HepG2 (cell line): ENCODE results near the gene CROCC. TPM values are rescaled to one million over a fixed set of nuclear protein-coding genes. Genes with fewer than 3 reads are reported as not detected.

Source experiments
- ATAC-seq: fragments of 200-7000 bp; cut with Tn5 transposase; 3 replicates; pipeline ENCODE4 v1.9.1; 2020; ENCODE audit warnings: mild to moderate bottlenecking, moderate library complexity
- BruUV-seq: library from RNA; stranded (reverse); fragments of 400-500 nt; replicated peaks from 2 replicates; lab custom pipeline; 2021; lab: Mats Ljungman, UMichigan
- CTCF ChIA-PET: fragments of 300-600 bp; formaldehyde crosslinking; extraction: SDS; loops from one replicate; lab custom pipeline; 2021; ENCODE audit warnings: low total read pairs, inconsistent platforms, low intra/inter-chr PET ratio; lab: Yijun Ruan, JAX
- POLR2A ChIA-PET: fragments of 350-600 bp; sonication (Branson Sonifier 250); formaldehyde crosslinking; loops from one replicate; lab custom pipeline; 2020; ENCODE audit warnings: antibody characterized with exemption, inconsistent platforms; lab: Yijun Ruan, JAX
- DNase-seq: peaks from one replicate; pipeline ENCODE4 v3.0.0-alpha.2; 2015; ENCODE audit warnings: low spot score
- FAIRE-seq: peaks from 3 replicates; lab custom pipeline; 2011; peaks lifted over from hg19 to GRCh38; lab: Jason Lieb, UNC
- H2AFZ ChIP-seq: one replicate; pipeline ENCODE4 v1.6.1; 2011; ENCODE audit warnings: low read length, inconsistent platforms
- H3K27ac ChIP-seq: fragments of 300-600 bp; 3 replicates; pipeline ENCODE4 v1.8.0; 2011; ENCODE audit warnings: mixed run types, mild to moderate bottlenecking, mixed read lengths, low read length, inconsistent platforms; ENCODE audit not compliant: insufficient read depth; ENCODE audit errors: extremely low read length
- H3K27me3 ChIP-seq, 2 experiments: fragments of 200-600 bp in 1 of 2; 2 replicates in 1 of 2; 3 replicates in 1 of 2; pipeline versions ENCODE4 v1.6.0 to v1.8.0; 2011; ENCODE audit warnings: low read length in 2 of 2, mild to moderate bottlenecking in 2 of 2, moderate library complexity in 2 of 2, inconsistent platforms in 1 of 2; ENCODE audit not compliant: insufficient read depth in 2 of 2, control insufficient read depth in 1 of 2
- H3K36me3 ChIP-seq, 2 experiments: fragments of 200-600 bp in 1 of 2; replicated peaks in 1 of 2; 2 replicates in 1 of 2; 3 replicates in 1 of 2; pipeline versions ENCODE4 v1.5.1 to v1.8.0; 2011; ENCODE audit warnings: low read length in 2 of 2, inconsistent platforms in 1 of 2; ENCODE audit not compliant: insufficient read depth in 2 of 2, control insufficient read depth in 1 of 2
- H3K4me1 ChIP-seq: 2 replicates; pipeline ENCODE4 v1.5.1; 2012; ENCODE audit warnings: low read length, inconsistent platforms; ENCODE audit not compliant: insufficient read depth
- H3K4me2 ChIP-seq: 2 replicates; pipeline ENCODE4 v1.6.0; 2011; ENCODE audit warnings: low read depth, low read length, inconsistent platforms
- H3K4me3 ChIP-seq, 3 experiments: fragments of 200-600 bp in 1 of 3; sonication (generic), shearing (Covaris generic) in 1 of 3; replicated peaks in 1 of 3; 2 replicates each; pipeline ENCODE4 v1.5.1; 2011 to 2016; ENCODE audit warnings: low read length in 3 of 3, inconsistent platforms in 2 of 3, low read depth in 2 of 3, mild to moderate bottlenecking in 2 of 3, control low read depth in 1 of 3, mixed read lengths in 1 of 3; ENCODE audit not compliant: insufficient read depth in 1 of 3
- H3K79me2 ChIP-seq: one replicate; pipeline ENCODE4 v1.6.1; 2011; ENCODE audit warnings: low read length, inconsistent platforms; ENCODE audit not compliant: insufficient read depth
- H3K9ac ChIP-seq: 2 replicates; pipeline ENCODE4 v1.6.0; 2011; ENCODE audit warnings: mild to moderate bottlenecking, low read depth, low read length, inconsistent platforms; ENCODE audit not compliant: insufficient read depth
- H3K9me3 ChIP-seq: 2 replicates; pipeline ENCODE4 v1.5.1; 2012; ENCODE audit warnings: mild to moderate bottlenecking, low read length
- H4K20me1 ChIP-seq: 2 replicates; pipeline ENCODE4 v1.6.0; 2011; ENCODE audit warnings: inconsistent platforms, mild to moderate bottlenecking, low read length, moderate library complexity; ENCODE audit not compliant: insufficient read depth
- ATF1 ChIP-seq: IDR thresholded peaks from 2 replicates; pipeline ENCODE4 v1.6.1; 2016; ENCODE audit warnings: mild to moderate bottlenecking, control low read depth
- DPF2 ChIP-seq: sonication (generic); formaldehyde crosslinking; IDR thresholded peaks from 2 replicates; pipeline ENCODE4 v1.4.0; 2020; ENCODE audit warnings: mild to moderate bottlenecking, low read depth, missing genetic modification reagents, borderline replicate concordance
- ELF1 ChIP-seq: sonication (generic); formaldehyde crosslinking; IDR thresholded peaks from 2 replicates; pipeline ENCODE4 v1.4.0; 2020; ENCODE audit warnings: missing genetic modification reagents
- MAFG ChIP-seq: sonication (generic); formaldehyde crosslinking; IDR thresholded peaks from 2 replicates; pipeline ENCODE4 v1.5.1; 2020; ENCODE audit warnings: mild to moderate bottlenecking, missing genetic modification reagents
- ZNF121 ChIP-seq: sonication (generic); formaldehyde crosslinking; IDR thresholded peaks from 2 replicates; pipeline ENCODE4 v1.5.0; 2020; ENCODE audit warnings: mild to moderate bottlenecking, missing genetic modification reagents
- ZNF788 ChIP-seq: sonication (generic); formaldehyde crosslinking; IDR thresholded peaks from 2 replicates; pipeline ENCODE4 v1.5.0; 2020; ENCODE audit warnings: mild to moderate bottlenecking, missing genetic modification reagents, borderline replicate concordance
- WGBS: methylation state at CpG from one replicate; pipeline ENCODE4 v1.1.6; 2017; ENCODE audit warnings: low lambda C conversion rate; 5-methylcytosine and 5-hydroxymethylcytosine counted together
- in situ Hi-C: cut with HindIII; loops from 2 replicates; pipeline ENCODE4 v1.10.0; 2017; ENCODE audit warnings: low pct_unique_long_range_greater_than_20kb; ENCODE audit not compliant: extremely low pct_ligation_motif_present
- intact Hi-C: fragments of 100-400 bp; cut with micrococcal nuclease; formaldehyde crosslinking; loops from one replicate; pipeline ENCODE4 v1.10.0; 2022; ENCODE audit not compliant: unreplicated experiment
- polyA plus RNA-seq, 8 experiments: library from polyadenylated mRNA; depleted of rRNA in 3 of 8; stranded (reverse) in 7 of 8; unstranded in 1 of 8; fragments of >200 nt; fragmentation: Illumina TruSeq in 4 of 8; extraction: Trizol in 4 of 8; gene quantifications; 2 replicates each; pipeline versions ENCODE4 v1.2.1 to v1.2.3, GENCODE V29; 2011 to 2016; ENCODE audit warnings: low read depth in 4 of 8, missing spikeins in 1 of 8, mixed read lengths in 1 of 8; ENCODE audit not compliant: insufficient read depth in 1 of 8
- total RNA-seq, 5 experiments: library from RNA; depleted of rRNA; stranded (reverse); fragments of >200 nt; fragmentation: Illumina TruSeq; extraction: Trizol; gene quantifications; 2 replicates each; pipeline ENCODE4 v1.2.3, GENCODE V29; 2016; ENCODE audit warnings: low read depth in 1 of 5
- TF ChIP-seq, protein P1 (sequence below): sonication (generic); formaldehyde crosslinking; IDR thresholded peaks from 2 replicates; pipeline ENCODE4 v1.4.0; 2020; ENCODE audit warnings: missing genetic modification reagents

CROCC gene
- total and polyA plus RNA-seq, 2 of the 13 experiments (the other 11 are each of a cell fraction or from before 2014, with no cell fraction given), result 7.8 to 15.5 TPM

DNA sequence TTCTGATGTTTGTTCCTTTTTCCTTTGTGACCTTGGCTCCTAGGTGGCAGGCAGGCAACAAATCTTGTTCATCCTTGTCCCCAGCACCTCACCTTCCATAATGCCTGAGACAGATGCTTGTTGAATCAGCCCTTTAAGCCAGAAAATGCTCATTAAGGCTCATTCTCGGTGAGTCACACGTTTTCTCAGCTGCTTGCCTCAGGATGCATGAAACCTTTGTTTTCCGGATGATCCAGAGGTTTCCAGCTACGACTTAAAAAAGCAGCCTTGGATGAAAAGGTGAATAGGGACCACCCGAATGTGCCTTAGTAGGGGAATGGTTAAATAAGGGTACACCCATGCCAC is 94.6 kb downstream of the CROCC start (continued):
- TF ChIP-seq MAFG (CRISPR knock-in tag) (no peak), ATF1 (no peak), DPF2 (CRISPR knock-in tag) (no peak), ZNF788 (CRISPR knock-in tag) (no peak), ELF1 (CRISPR knock-in tag) (no peak)
- TF ChIP-seq, all 625 proteins: peak for 0

DNA sequence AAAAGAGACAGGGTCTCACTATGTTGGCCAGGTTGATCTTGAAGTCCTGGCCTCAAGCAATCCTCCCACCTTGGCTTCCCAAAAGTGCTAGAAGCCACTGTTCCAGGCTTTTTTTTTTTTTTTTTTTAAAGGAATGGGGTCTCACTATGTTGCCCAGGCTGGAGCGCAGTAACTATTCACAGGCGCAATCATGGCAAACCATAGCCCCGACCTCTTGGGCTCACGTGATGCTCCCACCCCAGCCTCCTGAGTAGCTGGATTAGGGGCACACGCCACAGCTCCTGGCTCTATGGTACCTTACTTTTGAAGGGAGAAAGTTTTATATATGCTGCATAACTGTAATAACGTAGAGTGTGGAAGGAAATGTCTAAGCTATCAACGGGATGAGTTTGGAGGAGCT is 95.7 kb downstream of the CROCC start:
- 0 out of 2 replicates have a peak, but pooled peaks have one; percentile 50 for TF ChIP-seq ZNF121 (CRISPR knock-in tag)
- TF ChIP-seq, protein P1, sequence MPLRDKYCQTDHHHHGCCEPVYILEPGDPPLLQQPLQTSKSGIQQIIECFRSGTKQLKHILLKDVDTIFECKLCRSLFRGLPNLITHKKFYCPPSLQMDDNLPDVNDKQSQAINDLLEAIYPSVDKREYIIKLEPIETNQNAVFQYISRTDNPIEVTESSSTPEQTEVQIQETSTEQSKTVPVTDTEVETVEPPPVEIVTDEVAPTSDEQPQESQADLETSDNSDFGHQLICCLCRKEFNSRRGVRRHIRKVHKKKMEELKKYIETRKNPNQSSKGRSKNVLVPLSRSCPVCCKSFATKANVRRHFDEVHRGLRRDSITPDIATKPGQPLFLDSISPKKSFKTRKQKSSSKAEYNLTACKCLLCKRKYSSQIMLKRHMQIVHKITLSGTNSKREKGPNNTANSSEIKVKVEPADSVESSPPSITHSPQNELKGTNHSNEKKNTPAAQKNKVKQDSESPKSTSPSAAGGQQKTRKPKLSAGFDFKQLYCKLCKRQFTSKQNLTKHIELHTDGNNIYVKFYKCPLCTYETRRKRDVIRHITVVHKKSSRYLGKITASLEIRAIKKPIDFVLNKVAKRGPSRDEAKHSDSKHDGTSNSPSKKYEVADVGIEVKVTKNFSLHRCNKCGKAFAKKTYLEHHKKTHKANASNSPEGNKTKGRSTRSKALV (CRISPR knock-in tag), result no peak
- H3K36me3 ChIP-seq, result peaks cover 14 to 25% of the 10 kb centered on the region in 2 experiments; a peak in 4 of 5 replicates
- CTCF ChIA-PET, result no interaction called here
- H4K20me1 ChIP-seq, result no peaks in the 10 kb centered on the region
- no TSS peak for BruUV-seq
- intact Hi-C loops, result no loop called here
- no peak overlapping the region for H3K9ac ChIP-seq
- no peak overlapping the region for H2AFZ ChIP-seq
- ATAC-seq (no peak), FAIRE-seq (no peak), DNase-seq (no peak)
- H3K27ac ChIP-seq, result no peak overlapping the region
- in situ Hi-C loops, result no loop called here
- H3K4me2 ChIP-seq, result no peak overlapping the region
- WGBS, result 94% methylated on average over 7 of the region's 7 CpGs
- no peaks in the 10 kb centered on the region for H3K27me3 ChIP-seq
- no peaks in the 10 kb centered on the region for H3K9me3 ChIP-seq
- POLR2A ChIA-PET, result no interaction called here
- peaks cover 22% of the 10 kb centered on the region for H3K4me1 ChIP-seq
- H3K4me3 ChIP-seq, result no peak overlapping the region
- no peaks in the 10 kb centered on the region for H3K79me2 ChIP-seq
